ENCODE results near the gene IQSEC1. TPM values are rescaled to one million over a fixed set of nuclear protein-coding genes. Genes with fewer than 3 reads are reported as not detected.
A peak's percentile ranks its signal among the peaks of the same experiment; 100 is the strongest.

IQSEC1 gene
- total and polyA plus RNA-seq, 7 donors: 2.5 to 39.1 (median 23.9) TPM

- intact Hi-C loops (cut with DNase I): no loop called here
- TF ChIP-seq POLR2AphosphoS5 (IDR thresholded peaks at IDR 0.05) (no peak), EP300 (IDR thresholded peaks at IDR 0.05) (no peak), CTCF (IDR thresholded peaks at IDR 0.05) (no peak), POLR2A (IDR thresholded peaks at IDR 0.05) (no peak)
- Histone ChIP-seq H3K36me3 (peaks cover 5 to 33% (median 13%) of the 10 kb centered on the region in 4 donors), H3K4me3 (no peak overlapping the region), H3K9me3 (no peaks in the 10 kb centered on the region), H3K27me3 (no peaks in the 10 kb centered on the region), H3K4me1 (peaks cover 0 to 38% (median 34%) of the 10 kb centered on the region in 4 donors), H3K27ac (no peak overlapping the region)
- WGBS, 2 donors: 86 to 92% methylated on average over 6 of the region's 6 CpGs
- DNase-seq: no peak
Measured at GRCh38 chr3:12940854-12941253, 132.4 kb downstream of the IQSEC1 start.

GRCh38 chr3:12939137-12939536, 134.1 kb downstream of the IQSEC1 start:
- DNase-seq: no peak
- Histone ChIP-seq H3K27me3 (no peaks in the 10 kb centered on the region), H3K9me3 (no peaks in the 10 kb centered on the region), H3K27ac (peak overlapping the region in 3 of 4 donors; percentile 51 to 75 (median 66)), H3K36me3 (peaks cover 5 to 42% (median 21%) of the 10 kb centered on the region in 4 donors), H3K4me3 (no peak overlapping the region), H3K4me1 (peaks cover 0 to 46% (median 38%) of the 10 kb centered on the region in 4 donors)
- TF ChIP-seq EP300 (IDR thresholded peaks at IDR 0.05) (no peak), POLR2AphosphoS5 (IDR thresholded peaks at IDR 0.05) (no peak), POLR2A (IDR thresholded peaks at IDR 0.05) (no peak), CTCF (IDR thresholded peaks at IDR 0.05) (no peak)
- 91 to 93% methylated on average over 10 of the region's 10 CpGs for WGBS, 2 donors
- intact Hi-C loops (cut with DNase I): no loop called here

GRCh38 chr3:12938258-12938711, 134.9 kb downstream of the IQSEC1 start:
- peaks cover 5 to 42% (median 21%) of the 10 kb centered on the region in 4 donors for H3K36me3 ChIP-seq

GRCh38 chr3:12935861-12936830, 137.1 kb downstream of the IQSEC1 start:
- peak overlapping the region in 1 of 4 donors; percentile 74 for H3K27ac ChIP-seq
- TF ChIP-seq CTCF (IDR thresholded peaks at IDR 0.05) (no peak), POLR2A (IDR thresholded peaks at IDR 0.05) (no peak), POLR2AphosphoS5 (IDR thresholded peaks at IDR 0.05) (no peak), EP300 (IDR thresholded peaks at IDR 0.05) (no peak)
- DNase-seq: no peak
- no peak overlapping the region for H3K4me3 ChIP-seq
- intact Hi-C loops (cut with DNase I): no loop called here
- peaks cover 5 to 48% (median 20%) of the 10 kb centered on the region in 4 donors for H3K36me3 ChIP-seq
- WGBS, 2 donors: 97% methylated on average over 67 of the region's 67 CpGs
- peaks cover 0 to 61% (median 50%) of the 10 kb centered on the region in 4 donors for H3K4me1 ChIP-seq
- H3K27me3 ChIP-seq: no peaks in the 10 kb centered on the region
- no peaks in the 10 kb centered on the region for H3K9me3 ChIP-seq

More at GRCh38 chr3:12938258-12938711, 134.9 kb downstream of the IQSEC1 start:
- H3K4me3 ChIP-seq: no peak overlapping the region
- intact Hi-C loops (cut with DNase I): no loop called here
- 75 to 87% methylated on average over 10 of the region's 10 CpGs for WGBS, 2 donors
- H3K27ac ChIP-seq: peak overlapping the region; percentile 49 to 75 (median 58)
- peaks cover 0 to 54% (median 45%) of the 10 kb centered on the region in 4 donors for H3K4me1 ChIP-seq
- H3K9me3 ChIP-seq: no peaks in the 10 kb centered on the region
- TF ChIP-seq EP300 (IDR thresholded peaks at IDR 0.05) (no peak), POLR2AphosphoS5 (IDR thresholded peaks at IDR 0.05) (peak in 2 of 4 donors; percentile 10 to 47)
- DNase-seq: peak; percentile 81
- no peaks in the 10 kb centered on the region for H3K27me3 ChIP-seq

All from sigmoid colon (tissue), 7 donors.